Measurements from ENCODE around the gene GOLT1B. TPM values are rescaled to one million over a fixed set of nuclear protein-coding genes. Genes with fewer than 3 reads are reported as not detected.

GOLT1B gene
- polyA plus RNA-seq, 1 experiment: 119 TPM

DNA sequence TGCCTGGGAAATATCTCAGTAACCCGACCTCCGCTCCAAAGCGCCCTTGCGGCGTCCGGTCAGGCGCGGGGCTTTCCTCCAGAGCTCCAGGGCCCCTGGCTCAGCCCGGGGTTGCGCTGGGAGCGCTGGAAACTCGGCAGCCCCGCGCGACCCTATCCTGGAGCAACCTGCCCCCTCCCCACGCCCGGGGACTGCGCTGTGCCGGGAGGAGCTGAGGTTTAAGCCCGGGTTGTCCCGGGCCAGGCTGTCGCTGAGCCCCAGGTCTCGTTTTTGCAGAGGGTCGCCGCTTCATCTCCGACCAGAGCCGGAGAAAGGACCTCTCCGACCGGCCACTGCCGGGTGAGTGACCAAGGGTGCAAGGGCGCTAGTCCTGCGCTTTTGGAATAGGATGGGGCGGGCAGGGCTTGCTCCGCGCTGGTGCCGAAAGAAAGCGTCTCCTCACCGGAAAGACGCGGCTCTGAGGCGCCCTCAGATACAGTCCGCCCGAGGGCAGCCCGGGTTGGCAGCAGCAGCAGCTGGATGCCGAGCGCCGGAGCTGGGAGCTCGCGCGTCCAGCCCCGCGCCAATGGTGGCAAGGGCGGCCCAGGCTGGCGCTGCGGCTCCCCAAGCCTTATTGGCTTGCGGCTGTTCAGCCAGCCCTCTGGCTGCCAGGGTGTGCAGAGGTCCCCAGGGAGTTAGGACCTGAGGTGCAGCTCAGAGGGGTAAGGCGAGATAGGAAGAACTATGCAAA lies 26.0 kb downstream of the GOLT1B start:
- no peak for TF ChIP-seq CTCF (IDR thresholded peaks at IDR 0.05; ENCODE audit: insufficient read depth, low read depth, low read length)
- DNase-seq (ENCODE audit: low read depth): no peak
- H3K36me3 ChIP-seq (ENCODE audit: control insufficient read depth, insufficient read depth, low read length): no peaks in the 10 kb centered on the region
- peaks cover 12% of the 10 kb centered on the region for H3K27me3 ChIP-seq (ENCODE audit: control insufficient read depth, insufficient read depth, low read length)
- peak overlapping the region; percentile 48 for H3K4me3 ChIP-seq (ENCODE audit: low read depth, low read length)
- ChIA-PET POLR2A (no interaction called here), CTCF (no interaction called here)

DNA sequence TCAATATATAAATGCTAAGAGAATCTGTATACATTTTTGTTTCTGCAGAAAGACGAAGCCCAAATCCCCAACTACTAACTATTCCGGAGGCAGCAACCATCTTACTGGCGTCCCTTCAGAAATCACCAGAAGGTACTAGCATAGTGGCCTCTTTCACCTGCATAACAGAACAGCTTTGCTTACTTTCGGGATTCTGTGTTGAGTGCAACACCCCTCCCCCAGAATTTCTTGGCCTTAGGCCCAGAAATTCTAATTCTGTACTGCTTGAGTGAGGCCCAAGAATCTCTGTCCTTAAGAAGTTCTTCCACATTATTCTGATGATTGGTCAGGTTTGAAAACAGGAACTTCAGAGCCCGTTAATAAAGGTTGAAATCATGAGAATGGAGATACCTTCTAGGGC lies 27.4 kb downstream of the GOLT1B start:
- DNase-seq (ENCODE audit: low read depth): no peak
- TF ChIP-seq CTCF (IDR thresholded peaks at IDR 0.05; ENCODE audit: insufficient read depth, low read depth, low read length): no peak
- CTCF ChIA-PET: no interaction called here
- Histone ChIP-seq H3K4me3 (ENCODE audit: low read depth, low read length) (no peak overlapping the region), H3K27me3 (ENCODE audit: control insufficient read depth, insufficient read depth, low read length) (peaks cover 12% of the 10 kb centered on the region), H3K36me3 (ENCODE audit: control insufficient read depth, insufficient read depth, low read length) (no peaks in the 10 kb centered on the region)
- POLR2A ChIA-PET: no interaction called here

DNA sequence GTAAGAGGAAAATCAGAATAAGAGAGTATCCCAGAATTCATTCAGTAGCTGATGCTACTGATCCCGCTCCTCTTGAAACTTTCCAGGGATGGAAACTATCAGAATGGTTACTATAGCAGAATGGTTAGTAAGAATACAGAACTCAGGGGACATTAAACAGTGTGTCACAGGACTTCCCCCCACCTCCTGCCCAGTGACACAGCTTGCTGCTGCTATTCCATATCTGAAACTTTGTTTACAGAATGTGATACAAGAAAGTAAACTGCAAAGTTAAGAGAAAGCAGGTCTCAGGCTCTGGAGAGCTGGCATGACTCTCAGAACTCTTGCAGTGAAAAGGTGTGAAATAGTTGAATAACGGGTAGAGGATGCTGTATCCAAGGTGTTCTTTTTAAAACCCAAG lies 27.9 kb downstream of the GOLT1B start:
- Histone ChIP-seq H3K27me3 (ENCODE audit: control insufficient read depth, insufficient read depth, low read length) (peaks cover 12% of the 10 kb centered on the region), H3K36me3 (ENCODE audit: control insufficient read depth, insufficient read depth, low read length) (no peaks in the 10 kb centered on the region), H3K4me3 (ENCODE audit: low read depth, low read length) (no peak overlapping the region)
- no peak for TF ChIP-seq CTCF (IDR thresholded peaks at IDR 0.05; ENCODE audit: insufficient read depth, low read depth, low read length)
- POLR2A ChIA-PET: no interaction called here
- no peak for DNase-seq (ENCODE audit: low read depth)
- CTCF ChIA-PET: no interaction called here

DNA sequence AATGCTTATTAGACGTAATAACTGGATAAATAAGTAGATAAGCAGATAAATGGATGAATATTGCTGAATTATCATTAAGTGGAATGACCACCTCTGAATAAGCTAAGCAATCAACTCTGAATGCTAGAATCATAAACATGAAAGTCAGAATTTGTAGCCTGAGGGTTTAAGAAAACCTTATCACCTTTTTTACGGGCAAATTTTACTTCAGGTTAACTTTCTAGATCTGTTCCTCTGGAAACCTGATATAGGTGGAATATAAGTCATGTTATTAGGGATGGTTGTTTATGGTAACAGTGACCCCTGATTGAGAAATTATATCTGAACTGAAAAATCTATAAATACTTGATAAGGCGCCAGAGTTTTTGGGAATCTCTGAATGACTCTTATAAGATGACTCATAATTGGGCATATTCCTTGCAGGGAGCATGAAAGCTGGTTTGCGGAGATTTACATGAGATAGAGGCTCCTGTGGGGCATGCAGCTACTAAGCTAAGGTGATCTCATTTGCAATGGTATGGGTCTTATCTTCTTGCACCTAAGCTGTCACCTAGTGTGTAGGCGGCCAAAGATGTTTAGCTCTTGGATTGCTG lies 36.6 kb downstream of the GOLT1B start:
- H3K27me3 ChIP-seq (ENCODE audit: control insufficient read depth, insufficient read depth, low read length): peaks cover 2% of the 10 kb centered on the region; the same call in 1 of the 2 replicates
- CTCF ChIA-PET: no interaction called here

More for the DNA sequence above, 36.6 kb downstream of the GOLT1B start:
- no peak for DNase-seq (ENCODE audit: low read depth)
- no peak for TF ChIP-seq CTCF (IDR thresholded peaks at IDR 0.05; ENCODE audit: insufficient read depth, low read depth, low read length)
- no peak overlapping the region for H3K4me3 ChIP-seq (ENCODE audit: low read depth, low read length)
- H3K36me3 ChIP-seq (ENCODE audit: control insufficient read depth, insufficient read depth, low read length): no peaks in the 10 kb centered on the region
- POLR2A ChIA-PET: no interaction called here

Measured in BJ (cell line).